DND-41 (cell line): ENCODE measurements around the gene TNNI3K.

Experiments
- ATAC-seq: fragments of 200-7000 bp; cut with Tn5 transposase; 3 replicates; pipeline ENCODE4 v1.9.1; 2021; ENCODE audit warnings: low read depth; ENCODE audit not compliant: insufficient read depth
- DNase-seq: peaks from one replicate; pipeline ENCODE4 v3.0.0-alpha.2; 2020
- H2AFZ ChIP-seq: 2 replicates; pipeline ENCODE4 v1.6.0; 2012; ENCODE audit warnings: low read depth, low read length
- H3K27ac ChIP-seq: 2 replicates; pipeline ENCODE4 v1.5.1; 2012; ENCODE audit warnings: low read length, inconsistent platforms
- H3K27me3 ChIP-seq: fragments of 200-600 bp; sonication (generic); 2 replicates; pipeline ENCODE4 v1.6.0; 2012; ENCODE audit warnings: low read length, mild to moderate bottlenecking, inconsistent platforms; ENCODE audit not compliant: insufficient read depth, poor library complexity
- H3K36me3 ChIP-seq: 2 replicates; pipeline ENCODE4 v1.5.1; 2012; ENCODE audit warnings: low read length, inconsistent platforms; ENCODE audit not compliant: insufficient read depth
- H3K4me1 ChIP-seq: 2 replicates; pipeline ENCODE4 v1.5.1; 2012; ENCODE audit warnings: mild to moderate bottlenecking, low read length; ENCODE audit not compliant: insufficient read depth
- H3K4me2 ChIP-seq: 2 replicates; pipeline ENCODE4 v1.6.0; 2012; ENCODE audit warnings: mild to moderate bottlenecking, moderate library complexity, low read length, inconsistent platforms; ENCODE audit not compliant: insufficient read depth
- H3K4me3 ChIP-seq, 2 experiments: fragments of 200-600 bp in 1 of 2; shearing (Covaris generic) in 1 of 2; 2 replicates each; pipeline ENCODE4 v1.5.1; 2012 to 2016; ENCODE audit warnings: inconsistent platforms in 2 of 2, low read length in 2 of 2, mild to moderate bottlenecking in 2 of 2, low read depth in 1 of 2, moderate library complexity in 1 of 2
- H3K79me2 ChIP-seq: 2 replicates; pipeline ENCODE4 v1.6.0; 2012; ENCODE audit warnings: low read length, inconsistent platforms; ENCODE audit not compliant: insufficient read depth
- H3K9ac ChIP-seq: 2 replicates; pipeline ENCODE4 v1.6.0; 2012; ENCODE audit warnings: low read depth, mild to moderate bottlenecking, inconsistent platforms, low read length, moderate library complexity
- H3K9me3 ChIP-seq: 2 replicates; pipeline ENCODE4 v1.5.1; 2012; ENCODE audit warnings: low read length, moderate library complexity, mild to moderate bottlenecking, inconsistent platforms; ENCODE audit not compliant: insufficient read depth, severe bottlenecking
- H4K20me1 ChIP-seq: 2 replicates; pipeline ENCODE4 v1.6.0; 2012; ENCODE audit warnings: low read length; ENCODE audit not compliant: insufficient read depth
- EZH2 ChIP-seq: IDR thresholded peaks from 3 replicates; pipeline ENCODE4 v1.6.1; 2012; ENCODE audit warnings: borderline replicate concordance, low read depth, mild to moderate bottlenecking, moderate library complexity, low read length, inconsistent platforms; ENCODE audit not compliant: severe bottlenecking
- TF ChIP-seq, protein P1 (sequence below): IDR thresholded peaks from 2 replicates; pipeline ENCODE4 v1.5.1; 2012; ENCODE audit warnings: borderline replicate concordance, low read length, moderate library complexity, mild to moderate bottlenecking; ENCODE audit not compliant: poor library complexity, severe bottlenecking; ENCODE audit errors: extremely low read depth

The TNNI3K gene

DNA sequence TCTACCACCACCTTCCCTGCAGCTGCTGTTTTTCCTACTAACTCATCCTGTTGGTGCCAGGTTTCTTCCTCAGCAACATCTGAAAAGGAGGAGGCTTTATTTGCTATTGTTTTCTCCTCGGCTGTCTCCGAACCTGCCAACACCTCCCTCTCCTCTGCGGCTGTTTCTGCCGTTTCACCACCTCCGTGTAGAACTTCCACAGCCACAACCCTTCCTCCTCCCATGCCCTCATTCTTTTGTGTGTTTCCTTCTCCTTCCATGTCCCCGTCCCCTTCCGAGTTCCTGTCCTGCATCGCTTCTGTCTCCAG lies 336.3 kb downstream of the TNNI3K start:
- TF ChIP-seq, protein P1, sequence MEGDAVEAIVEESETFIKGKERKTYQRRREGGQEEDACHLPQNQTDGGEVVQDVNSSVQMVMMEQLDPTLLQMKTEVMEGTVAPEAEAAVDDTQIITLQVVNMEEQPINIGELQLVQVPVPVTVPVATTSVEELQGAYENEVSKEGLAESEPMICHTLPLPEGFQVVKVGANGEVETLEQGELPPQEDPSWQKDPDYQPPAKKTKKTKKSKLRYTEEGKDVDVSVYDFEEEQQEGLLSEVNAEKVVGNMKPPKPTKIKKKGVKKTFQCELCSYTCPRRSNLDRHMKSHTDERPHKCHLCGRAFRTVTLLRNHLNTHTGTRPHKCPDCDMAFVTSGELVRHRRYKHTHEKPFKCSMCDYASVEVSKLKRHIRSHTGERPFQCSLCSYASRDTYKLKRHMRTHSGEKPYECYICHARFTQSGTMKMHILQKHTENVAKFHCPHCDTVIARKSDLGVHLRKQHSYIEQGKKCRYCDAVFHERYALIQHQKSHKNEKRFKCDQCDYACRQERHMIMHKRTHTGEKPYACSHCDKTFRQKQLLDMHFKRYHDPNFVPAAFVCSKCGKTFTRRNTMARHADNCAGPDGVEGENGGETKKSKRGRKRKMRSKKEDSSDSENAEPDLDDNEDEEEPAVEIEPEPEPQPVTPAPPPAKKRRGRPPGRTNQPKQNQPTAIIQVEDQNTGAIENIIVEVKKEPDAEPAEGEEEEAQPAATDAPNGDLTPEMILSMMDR = no peak
- TF ChIP-seq EZH2 = no peak
- Histone ChIP-seq H3K9ac (no peak overlapping the region), H3K9me3 (no peaks in the 10 kb centered on the region), H4K20me1 (no peaks in the 10 kb centered on the region), H3K4me2 (no peak overlapping the region), H2AFZ (no peak overlapping the region), H3K4me3 (no peak overlapping the region), H3K36me3 (no peaks in the 10 kb centered on the region), H3K27me3 (no peaks in the 10 kb centered on the region), H3K79me2 (no peaks in the 10 kb centered on the region), H3K4me1 (no peaks in the 10 kb centered on the region), H3K27ac (no peak overlapping the region)
- ATAC-seq = no peak
- no peak for DNase-seq

DNA sequence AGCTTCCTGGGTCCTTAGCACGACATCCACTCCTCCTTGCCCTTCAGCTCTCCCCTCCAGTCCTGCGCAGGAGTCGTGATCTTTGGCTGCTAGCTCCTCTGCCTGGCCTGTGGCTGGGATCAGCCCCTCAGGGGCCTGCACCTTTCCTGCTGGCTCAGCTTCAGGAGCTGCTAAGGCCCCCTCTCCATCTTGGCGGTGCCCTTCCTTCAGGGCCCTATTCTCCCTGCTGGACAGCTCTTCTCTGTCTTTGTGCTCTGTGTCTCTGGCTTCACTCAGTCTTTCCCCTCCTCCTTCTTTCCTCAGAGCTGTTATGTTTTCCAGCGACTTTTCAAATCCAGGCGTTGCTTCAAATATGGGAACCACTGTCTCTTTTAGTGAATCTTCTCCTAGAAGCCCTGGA lies 336.7 kb downstream of the TNNI3K start:
- H3K4me2 ChIP-seq = no peak overlapping the region
- no peaks in the 10 kb centered on the region for H3K4me1 ChIP-seq
- ATAC-seq = no peak

DNA sequence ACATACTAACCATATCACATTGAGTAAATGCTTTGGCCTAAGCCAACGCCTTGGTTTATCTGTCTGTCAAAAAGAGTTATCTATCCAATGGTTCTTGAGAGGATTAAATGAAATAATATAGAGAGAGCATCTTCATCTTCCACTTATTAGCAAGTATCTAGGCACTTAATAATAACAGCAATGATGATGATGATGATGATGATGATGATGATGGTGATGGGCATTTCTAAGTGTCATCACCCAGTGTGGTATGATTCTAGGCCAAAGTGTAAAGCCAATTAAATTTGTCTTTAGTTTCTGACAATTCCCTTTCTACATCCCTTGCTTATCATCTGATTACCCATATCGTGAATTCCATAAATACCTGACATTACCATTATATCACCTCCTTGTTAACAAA lies 342.9 kb downstream of the TNNI3K start:
- Histone ChIP-seq H3K79me2 (no peaks in the 10 kb centered on the region), H3K9me3 (no peaks in the 10 kb centered on the region), H3K4me3 (no peak overlapping the region), H3K36me3 (no peaks in the 10 kb centered on the region), H3K4me1 (no peaks in the 10 kb centered on the region), H3K27me3 (peaks cover 3% of the 10 kb centered on the region), H3K9ac (no peak overlapping the region), H3K27ac (no peak overlapping the region), H3K4me2 (no peak overlapping the region), H4K20me1 (no peaks in the 10 kb centered on the region), H2AFZ (no peak overlapping the region)
- TF ChIP-seq EZH2 = no peak
- TF ChIP-seq, protein P1 = no peak
- DNase-seq (no peak), ATAC-seq (no peak)

More for the DNA sequence above, 336.7 kb downstream of the TNNI3K start:
- H3K27ac ChIP-seq = no peak overlapping the region
- H3K9ac ChIP-seq = no peak overlapping the region
- TF ChIP-seq, protein P1 = no peak
- TF ChIP-seq EZH2 = no peak
- H2AFZ ChIP-seq = no peak overlapping the region
- no peaks in the 10 kb centered on the region for H3K79me2 ChIP-seq
- H4K20me1 ChIP-seq = no peaks in the 10 kb centered on the region
- H3K4me3 ChIP-seq = no peak overlapping the region
- no peaks in the 10 kb centered on the region for H3K9me3 ChIP-seq
- DNase-seq = no peak
- H3K27me3 ChIP-seq = no peaks in the 10 kb centered on the region
- H3K36me3 ChIP-seq = no peaks in the 10 kb centered on the region

DNA sequence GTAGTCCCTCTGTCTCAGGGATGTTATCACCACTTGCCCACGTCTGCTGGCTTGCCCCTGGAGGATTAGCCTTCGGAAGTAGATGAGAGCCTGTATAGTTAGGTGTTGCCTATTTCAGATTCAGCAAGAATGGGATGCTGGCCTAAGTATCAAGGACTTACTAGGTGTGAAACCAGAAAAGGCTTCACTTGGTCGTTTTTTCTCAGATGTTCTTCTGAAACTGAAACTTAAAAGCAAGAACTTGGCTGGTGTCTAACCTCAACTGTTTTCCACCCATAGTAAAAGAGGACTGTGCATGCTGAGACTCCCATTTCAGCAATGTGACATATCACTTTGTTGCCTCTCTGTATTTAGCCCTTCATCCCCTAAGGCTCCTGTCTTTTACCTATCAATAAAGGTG lies 344.2 kb downstream of the TNNI3K start:
- DNase-seq (no peak), ATAC-seq (peak; percentile 42; the same call in 2 of the 3 replicates)
- Histone ChIP-seq H3K4me2 (no peak overlapping the region), H3K27me3 (peaks cover 3% of the 10 kb centered on the region), H3K9me3 (no peaks in the 10 kb centered on the region), H2AFZ (no peak overlapping the region), H4K20me1 (no peaks in the 10 kb centered on the region), H3K4me1 (no peaks in the 10 kb centered on the region), H3K36me3 (no peaks in the 10 kb centered on the region), H3K27ac (no peak overlapping the region), H3K9ac (no peak overlapping the region), H3K79me2 (no peaks in the 10 kb centered on the region), H3K4me3 (no peak overlapping the region)
- TF ChIP-seq EZH2 = no peak
- TF ChIP-seq, protein P1 = no peak
